Measurements from ENCODE around the gene PGAM2. TPM values are rescaled to one million over a fixed set of nuclear protein-coding genes. Genes with fewer than 3 reads are reported as not detected.

PGAM2 gene
- total RNA-seq, 1 experiment from 2014 or later = 8.7 TPM

GRCh38 chr7:44112231-44112996 lies 47.0 kb upstream of the PGAM2 start:
- Histone ChIP-seq H4K8ac (replicated peaks; ENCODE audit: insufficient read length, low read depth, low read length) (no peak overlapping the region), H3K9ac (ENCODE audit: extremely low read depth, insufficient read length, low read length) (no peak overlapping the region)
- no peak for TF ChIP-seq CTCF (conservative IDR thresholded peaks at IDR 0.05)

More at GRCh38 chr7:44112231-44112996, 47.0 kb upstream of the PGAM2 start:
- Histone ChIP-seq H3K79me2 (ENCODE audit: insufficient read depth, low read length) (no peaks in the 10 kb centered on the region), H3K4me1 (ENCODE audit: insufficient read depth, low read length) (no peaks in the 10 kb centered on the region), H3K27ac (ENCODE audit: insufficient read length, low read depth, low read length) (no peak overlapping the region), H3K18ac (ENCODE audit: insufficient read length, low read depth, low read length) (no peak overlapping the region), H3K9me3 (ENCODE audit: control insufficient read depth, low read depth, low read length) (no peaks in the 10 kb centered on the region), H3K23me2 (ENCODE audit: insufficient read length, low read depth, low read length, poor library complexity, severe bottlenecking) (no peaks in the 10 kb centered on the region), H2BK12ac (ENCODE audit: insufficient read length, low read depth, low read length) (no peak overlapping the region), H3K79me1 (ENCODE audit: insufficient read depth, low read depth, low read length, poor library complexity, severe bottlenecking) (no peaks in the 10 kb centered on the region), H3K4me2 (ENCODE audit: insufficient read depth, insufficient read length, low read length) (no peak overlapping the region), H3K23ac (ENCODE audit: insufficient read length, low read depth, low read length) (no peak overlapping the region), H2BK15ac (ENCODE audit: low read depth, low read length) (no peak overlapping the region), H2BK120ac (ENCODE audit: low read depth, low read length, poor library complexity, severe bottlenecking) (no peak overlapping the region), H3K14ac (ENCODE audit: insufficient read depth, low read length) (no peak overlapping the region), H2BK5ac (ENCODE audit: insufficient read length, low read length) (no peak overlapping the region), H2BK20ac (ENCODE audit: low read depth, low read length, poor library complexity, severe bottlenecking) (no peak overlapping the region), H4K20me1 (ENCODE audit: control insufficient read depth, insufficient read depth, insufficient read length) (no peaks in the 10 kb centered on the region), H2AK5ac (ENCODE audit: insufficient read length, low read length) (no peak overlapping the region), H3T11ph (ENCODE audit: low read length) (no peak overlapping the region), H4K91ac (ENCODE audit: insufficient read length, low read depth, low read length) (no peak overlapping the region), H3K56ac (ENCODE audit: insufficient read length, low read depth, low read length) (no peak overlapping the region), H4K5ac (ENCODE audit: insufficient read length, low read depth, low read length) (no peak overlapping the region), H3K27me3 (ENCODE audit: insufficient read depth, low read length) (no peaks in the 10 kb centered on the region), H3K4ac (ENCODE audit: low read depth, low read length) (no peak overlapping the region), H2AFZ (ENCODE audit: low read length) (no peak overlapping the region)
- no CpG with 5 or more reads among the region's 41 CpGs for WGBS (ENCODE audit: extremely low coverage, insufficient read length, low lambda C conversion rate)
- H3K27me3 Mint-ChIP-seq (ENCODE audit: low read depth) = no peaks in the 10 kb centered on the region; the same call in 1 of the 2 replicates
- H3K4me1 Mint-ChIP-seq = 0 out of 4 replicates have a peak, but pooled peaks cover 0 to 4% of the 10 kb centered on the region in 2 experiments
- H3K27ac Mint-ChIP-seq = no peak overlapping the region
- no peaks in the 10 kb centered on the region for H3K9me3 Mint-ChIP-seq
- H3K4me3 Mint-ChIP-seq = no peak overlapping the region; a peak in 2 of 5 replicates
- peaks cover 16 to 56% (median 52%) of the 10 kb centered on the region in 3 experiments; a peak in 6 of 7 replicates for H3K36me3 Mint-ChIP-seq (ENCODE audit: insufficient read depth in 1 of 3, low read depth in 3 of 3)
- DNase-seq = no peak

Measured in H9 (cell line).